Large intestine (tissue), 3 donors: ENCODE results near the gene GPATCH4. TPM values are rescaled to one million over a fixed set of nuclear protein-coding genes. Genes with fewer than 3 reads are reported as not detected.
A peak's percentile ranks its signal among the peaks of the same experiment; 100 is the strongest.
"Not testable (repeated sequence)": the region's sequence is repeated elsewhere in the genome, so short reads cannot be mapped to it uniquely, and the experiment has no call there.

Experiments used
- DNase-seq, 2 donors: peaks; one replicate each; pipeline versions ENCODE4 v3.0.0 to v3.0.0-alpha.2; 2013
- H3K27ac ChIP-seq: one replicate; pipeline ENCODE4 v1.5.1; 2013; ENCODE audit warnings: low read length
- H3K27me3 ChIP-seq: 2 replicates; pipeline ENCODE4 v1.6.1; 2013; ENCODE audit warnings: low read length; ENCODE audit not compliant: control insufficient read depth, insufficient read depth
- H3K36me3 ChIP-seq: 2 replicates; pipeline ENCODE4 v1.6.1; 2013; ENCODE audit warnings: low read length; ENCODE audit not compliant: control insufficient read depth, insufficient read depth
- H3K4me1 ChIP-seq: one replicate; pipeline ENCODE4 v1.6.1; 2013; ENCODE audit warnings: low read length; ENCODE audit not compliant: control insufficient read depth, insufficient read depth
- H3K4me3 ChIP-seq: one replicate; pipeline ENCODE4 v1.5.1; 2013; ENCODE audit warnings: low read length
- H3K9me3 ChIP-seq: one replicate; pipeline ENCODE4 v1.6.1; 2013; ENCODE audit warnings: mild to moderate bottlenecking, low read depth, low read length, moderate library complexity; ENCODE audit not compliant: control insufficient read depth
- WGBS: methylation state at CpG from one replicate; pipeline ENCODE4 v1.1.5; 2013; ENCODE audit warnings: low lambda C conversion rate; ENCODE audit not compliant: insufficient coverage; 5-methylcytosine and 5-hydroxymethylcytosine counted together
- polyA plus RNA-seq: library from polyadenylated mRNA; unstranded; fragments of 120-200 nt; gene quantifications from one replicate; pipeline ENCODE4 v1.2.1, GENCODE V29; 2013

The GPATCH4 gene
- polyA plus RNA-seq, 1 donor, result 25.9 TPM

DNA sequence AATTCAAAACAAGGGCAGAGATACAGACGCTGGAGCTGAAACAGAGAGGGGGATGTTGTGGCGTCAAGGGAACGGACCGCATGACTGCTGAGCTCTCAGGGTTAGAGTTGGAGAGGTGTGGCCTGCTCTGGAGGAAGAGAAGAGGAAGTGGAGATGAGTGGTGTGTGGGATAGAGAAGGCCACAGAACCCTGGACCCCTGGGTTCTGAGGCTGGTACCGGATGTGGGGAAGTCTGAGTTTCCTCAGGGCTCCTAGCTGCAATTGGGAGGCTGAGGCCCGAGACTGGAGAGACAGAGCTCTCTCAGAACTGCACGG, 42.5 kb upstream of the GPATCH4 start:
- H3K4me3 ChIP-seq, result no peak overlapping the region
- WGBS, result no CpG with 5 or more reads among the region's 7 CpGs
- H3K36me3 ChIP-seq, result peaks cover 3% of the 10 kb centered on the region
- peaks cover 88% of the 10 kb centered on the region for H3K27me3 ChIP-seq
- H3K9me3 ChIP-seq, result peaks cover 6% of the 10 kb centered on the region
- no peak for DNase-seq
- H3K4me1 ChIP-seq, result peaks cover 22% of the 10 kb centered on the region
- H3K27ac ChIP-seq, result no peak overlapping the region

- no CpG with 5 or more reads among the region's 7 CpGs for WGBS
- H3K27ac ChIP-seq, result no peak overlapping the region
- peak in 1 of 2 donors; percentile 68 for DNase-seq
- peaks cover 3% of the 10 kb centered on the region for H3K36me3 ChIP-seq
- no peak overlapping the region for H3K4me3 ChIP-seq
- H3K9me3 ChIP-seq, result peaks cover 6% of the 10 kb centered on the region
- H3K4me1 ChIP-seq, result peaks cover 22% of the 10 kb centered on the region
- H3K27me3 ChIP-seq, result peaks cover 91% of the 10 kb centered on the region
Observed at GRCh38 chr1:156643049-156643777, 41.9 kb upstream of the GPATCH4 start.

- H3K27ac ChIP-seq, result no peak overlapping the region
- H3K36me3 ChIP-seq, result peaks cover 3% of the 10 kb centered on the region
- H3K4me1 ChIP-seq, result peaks cover 22% of the 10 kb centered on the region
- DNase-seq, result no peak
- H3K27me3 ChIP-seq, result peaks cover 90% of the 10 kb centered on the region
- peak overlapping the region; percentile 33 for H3K4me3 ChIP-seq
- H3K9me3 ChIP-seq, result peaks cover 6% of the 10 kb centered on the region
- 0% methylated on average over 1 of the region's 40 CpGs for WGBS
Observed at GRCh38 chr1:156642265-156643048, 41.2 kb upstream of the GPATCH4 start.

GRCh38 chr1:156641761-156642264, 40.5 kb upstream of the GPATCH4 start, which contains the start of gene BCAN:
BCAN (plus strand) TSS chr1:156642117; CDS start chr1:156646055, 3,938 bp downstream.
- Histone ChIP-seq H3K36me3 (peaks cover 3% of the 10 kb centered on the region), H3K4me3 (peak within 1 kb of the TSS; percentile 33), H3K27ac (no peak within 1 kb of the TSS), H3K9me3 (peaks cover 4% of the 10 kb centered on the region), H3K4me1 (peaks cover 22% of the 10 kb centered on the region), H3K27me3 (peaks cover 86% of the 10 kb centered on the region)
- DNase-seq, result peak in 1 of 2 donors; percentile 52
- no CpG with 5 or more reads among the region's 46 CpGs for WGBS

DNA sequence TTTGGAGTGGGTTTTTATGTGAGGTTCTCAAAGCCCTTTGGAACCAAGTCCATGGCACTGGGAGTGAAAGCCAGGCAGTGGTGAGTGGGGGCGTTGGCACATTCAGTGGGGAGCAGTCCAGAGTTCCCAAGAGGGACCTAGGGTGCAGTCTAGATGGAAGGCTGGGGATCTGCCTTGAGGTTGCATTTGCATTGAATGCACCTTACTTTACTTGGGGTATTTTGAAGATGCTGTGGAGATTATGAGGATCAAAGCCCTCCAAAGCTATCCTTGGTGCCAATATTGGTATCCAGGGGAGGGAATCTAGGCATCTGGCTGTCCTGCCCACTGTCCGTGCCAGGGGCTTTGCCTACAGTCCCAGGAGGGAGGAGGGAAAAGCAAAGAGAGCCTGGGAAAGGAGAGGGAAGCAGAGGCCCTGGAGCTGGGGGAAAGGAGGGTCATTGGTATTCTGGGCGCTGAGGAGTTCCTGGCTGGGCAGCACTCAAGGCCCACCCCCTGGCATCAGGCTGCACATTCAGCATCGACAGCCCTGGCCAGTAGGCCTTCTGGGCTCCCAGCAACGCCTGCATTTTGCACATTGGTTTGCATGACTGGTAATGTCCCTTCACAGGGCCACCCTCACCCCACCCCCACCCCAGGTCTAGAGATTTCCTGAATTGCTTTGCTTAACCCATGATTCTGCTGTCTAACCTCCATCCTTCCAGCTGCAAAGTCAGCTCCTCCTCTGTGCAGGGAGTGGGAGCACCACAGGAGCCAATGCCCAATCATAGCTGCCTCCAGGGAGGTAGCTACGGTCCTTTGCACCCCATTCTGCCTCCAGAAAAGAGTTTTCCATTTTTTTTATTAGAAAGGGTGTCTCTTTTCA, 39.8 kb upstream of the GPATCH4 start:
- H3K9me3 ChIP-seq, result no peaks in the 10 kb centered on the region
- no peak for DNase-seq
- H3K4me1 ChIP-seq, result peaks cover 22% of the 10 kb centered on the region
- no peak overlapping the region for H3K27ac ChIP-seq
- H3K27me3 ChIP-seq, result peaks cover 84% of the 10 kb centered on the region
- H3K36me3 ChIP-seq, result peaks cover 3% of the 10 kb centered on the region
- no peak overlapping the region for H3K4me3 ChIP-seq
- no CpG with 5 or more reads among the region's 6 CpGs for WGBS

GRCh38 chr1:156639601-156640101, 38.4 kb upstream of the GPATCH4 start:
- peaks cover 3% of the 10 kb centered on the region for H3K36me3 ChIP-seq
- H3K4me1 ChIP-seq, result peaks cover 22% of the 10 kb centered on the region
- H3K9me3 ChIP-seq, result no peaks in the 10 kb centered on the region
- peaks cover 85% of the 10 kb centered on the region for H3K27me3 ChIP-seq
- DNase-seq, result no peak
- WGBS, result no CpG with 5 or more reads among the region's 6 CpGs
- H3K27ac ChIP-seq, result no peak overlapping the region
- no peak overlapping the region for H3K4me3 ChIP-seq

GRCh38 chr1:156638189-156638985, 37.1 kb upstream of the GPATCH4 start:
- no CpG with 5 or more reads among the region's 8 CpGs for WGBS
- Histone ChIP-seq H3K9me3 (no peaks in the 10 kb centered on the region), H3K27me3 (peaks cover 82% of the 10 kb centered on the region), H3K36me3 (no peaks in the 10 kb centered on the region), H3K27ac (no peak overlapping the region), H3K4me1 (peaks cover 18% of the 10 kb centered on the region), H3K4me3 (no peak overlapping the region)
- DNase-seq, result no peak

DNA sequence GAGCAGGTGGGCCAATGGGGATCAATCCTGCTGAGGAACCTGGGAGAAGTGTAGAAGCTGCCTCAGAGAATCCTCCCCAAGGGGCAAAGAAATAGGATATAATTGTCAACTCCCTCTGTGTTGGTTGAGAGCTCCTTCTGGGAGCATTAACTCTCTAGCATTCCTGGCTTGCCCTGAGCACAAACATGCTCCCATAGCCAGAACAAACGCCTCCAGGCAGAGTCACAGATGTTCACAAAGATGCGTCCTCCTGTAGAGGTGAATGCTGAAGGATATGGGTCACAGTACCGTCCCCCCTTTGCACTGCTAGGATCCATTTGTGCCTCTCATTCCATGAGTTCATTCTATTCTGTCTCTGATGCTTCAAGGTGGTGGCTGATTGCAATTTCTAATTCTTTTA, 31.1 kb upstream of the GPATCH4 start:
- H3K27ac ChIP-seq, result no peak overlapping the region
- WGBS, result no CpG with 5 or more reads among the region's 3 CpGs
- H3K9me3 ChIP-seq, result no peaks in the 10 kb centered on the region
- DNase-seq, result no peak
- H3K4me3 ChIP-seq, result no peak overlapping the region
- H3K36me3 ChIP-seq, result no peaks in the 10 kb centered on the region
- peaks cover 50% of the 10 kb centered on the region for H3K27me3 ChIP-seq
- H3K4me1 ChIP-seq, result no peaks in the 10 kb centered on the region

GRCh38 chr1:156631152-156631551, 29.9 kb upstream of the GPATCH4 start:
- peaks cover 51% of the 10 kb centered on the region for H3K27me3 ChIP-seq
- not testable (repeated sequence) for DNase-seq, H3K9me3 ChIP-seq, H3K27ac ChIP-seq, H3K4me1 ChIP-seq, H3K4me3 ChIP-seq, H3K36me3 ChIP-seq
- 33% methylated on average over 1 of the region's 9 CpGs for WGBS
